Thyroid gland (tissue), 4 donors: ENCODE data around the gene C8B. TPM values are rescaled to one million over a fixed set of nuclear protein-coding genes. Genes with fewer than 3 reads are reported as not detected.
A peak's percentile ranks its signal among the peaks of the same experiment; 100 is the strongest.

ENCODE experiments used
- DNase-seq, 2 donors: peaks; one replicate each; pipeline ENCODE4 v3.0.0-alpha.2; 2019
- H3K27ac ChIP-seq, 3 donors: fragments of 200-600 bp; sonication (generic); 1 replicate in 2 of 3; 2 replicates in 1 of 3; pipeline ENCODE4 v1.5.1; 2016 to 2019; ENCODE audit warnings: mild to moderate bottlenecking in 1 of 3, moderate library complexity in 1 of 3
- H3K27me3 ChIP-seq: fragments of 200-600 bp; sonication (generic); one replicate; pipeline ENCODE4 v1.5.1; 2019
- H3K36me3 ChIP-seq, 2 donors: fragments of 200-600 bp; sonication (generic); one replicate each; pipeline ENCODE4 v1.5.1; 2016 to 2019
- H3K4me1 ChIP-seq, 2 donors: fragments of 200-600 bp; sonication (generic); one replicate each; pipeline ENCODE4 v1.5.1; 2017 to 2019
- H3K4me3 ChIP-seq, 3 donors: fragments of 200-600 bp; sonication (generic); replicated peaks in 1 of 3; 1 replicate in 2 of 3; 2 replicates in 1 of 3; pipeline ENCODE4 v1.5.1; 2016; ENCODE audit warnings: mild to moderate bottlenecking in 1 of 3
- H3K9me3 ChIP-seq: fragments of 200-600 bp; sonication (generic); one replicate; pipeline ENCODE4 v1.5.1; 2017
- CTCF ChIP-seq, 6 experiments: fragments of 200-600 bp in 3 of 6; fragments of 450-650 bp in 3 of 6; sonication (generic) in 3 of 6; IDR thresholded peaks; one replicate each; pipeline ENCODE4 v1.5.1; 2016 to 2019; ENCODE audit warnings: antibody characterized with exemption in 6 of 6, mild to moderate bottlenecking in 2 of 6, inconsistent platforms in 1 of 6, moderate library complexity in 1 of 6
- POLR2A ChIP-seq, 2 donors: fragments of 450-650 bp; IDR thresholded peaks; one replicate each; pipeline ENCODE4 v1.6.1; 2017; ENCODE audit warnings: antibody characterized with exemption in 2 of 2, mild to moderate bottlenecking in 2 of 2, moderate library complexity in 1 of 2
- WGBS, 2 donors: methylation state at CpG; one replicate each; pipeline ENCODE4 v1.1.5; 2017; 5-methylcytosine and 5-hydroxymethylcytosine counted together
- intact Hi-C: fragments of 100-400 bp; cut with DNase I; formaldehyde crosslinking; loops from one replicate; pipeline ENCODE4 v1.15.1; 2023
- total RNA-seq, 4 donors: library from RNA; depleted of rRNA; stranded (reverse); fragments of >200 nt; gene quantifications; one replicate each; pipeline ENCODE4 v1.2.3, GENCODE V29; 2016

C8B gene
- total RNA-seq, 4 donors from 2014 or later, result not detected

- WGBS, 2 donors, result 55% methylated on average over 4 of the region's 4 CpGs
- Histone ChIP-seq H3K4me3 (no peak overlapping the region), H3K36me3 (no peaks in the 10 kb centered on the region), H3K27ac (no peak overlapping the region), H3K9me3 (no peaks in the 10 kb centered on the region), H3K4me1 (peaks cover 0 to 7% of the 10 kb centered on the region in 2 donors), H3K27me3 (no peaks in the 10 kb centered on the region)
- intact Hi-C loops, result no loop called here
- DNase-seq, result peak; percentile 39 to 48
- TF ChIP-seq POLR2A (IDR thresholded peaks at IDR 0.05), result no peak
- no peak for TF ChIP-seq CTCF (IDR thresholded peaks at IDR 0.05)
Observed at GRCh38 chr1:56979986-56980755, 14.4 kb upstream of the C8B start.

DNA sequence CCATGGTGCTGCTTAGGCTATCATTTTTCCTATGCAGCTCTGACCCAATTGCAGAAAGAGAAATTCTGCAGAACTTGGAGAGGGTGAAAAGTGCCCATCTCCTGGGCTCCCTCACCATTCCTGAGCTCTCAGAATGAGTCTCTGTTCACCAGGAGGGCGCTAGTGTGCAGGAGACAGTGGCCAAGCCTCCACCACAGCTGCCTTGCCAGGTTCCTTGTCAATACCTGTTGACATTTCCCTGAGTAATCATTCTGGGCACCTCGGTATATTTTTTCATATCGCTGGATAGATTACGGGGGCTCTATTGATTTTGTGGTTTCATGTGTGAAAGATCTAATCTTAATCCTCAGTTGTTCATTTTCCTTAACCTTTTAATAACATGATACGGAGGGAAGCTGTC is 13.0 kb upstream of the C8B start:
- Histone ChIP-seq H3K4me3 (no peak overlapping the region), H3K27me3 (no peaks in the 10 kb centered on the region), H3K9me3 (no peaks in the 10 kb centered on the region), H3K27ac (no peak overlapping the region), H3K36me3 (no peaks in the 10 kb centered on the region), H3K4me1 (peaks cover 0 to 7% of the 10 kb centered on the region in 2 donors)
- WGBS, 2 donors, result 88 to 91% methylated on average over 5 of the region's 5 CpGs
- DNase-seq, result no peak
- no peak for TF ChIP-seq POLR2A (IDR thresholded peaks at IDR 0.05)
- TF ChIP-seq CTCF (IDR thresholded peaks at IDR 0.05), result no peak
- intact Hi-C loops, result no loop called here

DNA sequence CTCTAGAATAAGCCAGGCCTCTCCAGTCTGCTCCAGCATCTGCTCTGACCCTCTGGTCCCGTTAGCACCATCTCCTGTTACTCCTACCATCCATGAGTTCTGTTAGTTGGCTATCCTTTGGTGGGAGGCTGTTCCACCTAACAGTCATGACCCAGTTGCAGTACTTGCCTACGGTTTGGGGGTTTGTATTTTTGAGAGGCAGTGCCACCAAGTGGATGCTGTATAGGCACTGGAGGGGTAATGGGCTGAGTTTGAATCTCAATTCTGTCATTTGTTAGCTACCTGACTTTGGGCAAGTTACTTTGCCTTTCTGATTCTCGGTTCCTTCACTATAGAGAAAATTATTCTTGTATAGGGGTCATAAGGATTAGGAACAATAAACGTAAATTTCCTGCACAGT is 12.1 kb upstream of the C8B start:
- DNase-seq, result no peak
- H3K4me3 ChIP-seq, result no peak overlapping the region
- intact Hi-C loops, result no loop called here
- no peaks in the 10 kb centered on the region for H3K36me3 ChIP-seq
- TF ChIP-seq POLR2A (IDR thresholded peaks at IDR 0.05) (no peak), CTCF (IDR thresholded peaks at IDR 0.05) (no peak)
- H3K27me3 ChIP-seq, result no peaks in the 10 kb centered on the region
- no peaks in the 10 kb centered on the region for H3K9me3 ChIP-seq
- H3K4me1 ChIP-seq, result peaks cover 0 to 7% of the 10 kb centered on the region in 2 donors
- no peak overlapping the region for H3K27ac ChIP-seq
- 78 to 90% methylated on average over 4 of the region's 4 CpGs for WGBS, 2 donors

DNA sequence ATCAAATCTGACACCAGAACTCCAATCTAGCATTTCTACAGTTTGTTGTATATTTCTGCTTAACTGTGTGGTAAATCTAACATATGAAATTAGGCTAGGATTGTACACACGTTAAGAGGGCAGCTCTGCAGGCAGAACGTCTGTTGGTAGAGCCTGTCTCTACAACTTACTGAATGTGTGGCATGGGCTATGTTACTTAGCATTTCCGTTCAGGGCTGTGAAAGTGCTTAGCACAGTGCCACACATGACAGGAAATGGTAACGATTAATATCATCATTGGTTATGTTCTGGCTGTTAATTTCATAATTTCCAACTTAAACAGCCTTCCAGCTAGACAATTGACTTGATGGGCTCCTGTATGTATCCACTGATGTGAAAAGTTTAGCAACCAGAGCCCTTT is 9.6 kb upstream of the C8B start:
- intact Hi-C loops, result no loop called here
- no peak for DNase-seq
- Histone ChIP-seq H3K4me3 (no peak overlapping the region), H3K36me3 (no peaks in the 10 kb centered on the region), H3K27me3 (no peaks in the 10 kb centered on the region), H3K9me3 (no peaks in the 10 kb centered on the region), H3K4me1 (peaks cover 0 to 7% of the 10 kb centered on the region in 2 donors), H3K27ac (no peak overlapping the region)
- TF ChIP-seq CTCF (IDR thresholded peaks at IDR 0.05) (no peak), POLR2A (IDR thresholded peaks at IDR 0.05) (no peak)
- 77 to 85% methylated on average over 4 of the region's 4 CpGs for whole genome bisulfite sequencing, 2 donors

DNA sequence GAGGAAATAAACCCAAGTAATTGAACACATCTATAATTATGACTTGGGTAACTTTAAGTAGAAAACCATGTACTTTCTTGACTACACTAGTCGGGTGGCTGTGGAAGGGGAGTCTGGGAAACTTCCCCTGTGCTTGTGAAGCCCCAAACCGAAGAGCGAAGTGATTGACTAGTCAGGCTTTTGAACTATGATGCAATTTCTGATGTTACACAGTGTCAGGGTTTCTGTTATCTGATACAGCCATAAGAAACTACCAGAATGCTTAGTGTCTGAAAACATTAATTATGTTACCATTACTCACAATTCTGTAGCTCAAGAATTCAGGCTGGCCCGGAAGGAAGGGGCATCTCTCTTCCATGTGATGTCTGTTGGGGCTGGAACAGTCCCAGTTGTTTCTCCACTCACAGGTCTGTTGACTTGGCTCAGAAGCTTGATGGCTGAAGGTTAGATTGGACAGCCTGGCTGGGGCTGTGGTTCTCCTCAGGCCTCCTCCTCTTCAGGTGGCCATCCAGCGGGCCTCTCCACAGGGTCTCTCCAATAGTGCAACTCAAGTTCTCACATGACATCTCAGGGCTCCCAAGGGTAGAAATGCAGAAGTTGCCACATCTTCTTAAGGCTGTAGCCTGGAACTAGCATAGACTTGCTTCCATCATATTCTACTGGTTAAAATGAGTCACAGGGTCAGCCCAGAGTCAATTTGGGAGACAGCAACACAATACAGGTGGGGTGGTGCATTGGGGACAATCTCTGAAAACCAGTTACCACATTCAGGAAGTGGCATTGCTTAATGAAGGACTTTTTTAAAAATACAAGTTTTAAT is 8.3 kb upstream of the C8B start:
- H3K36me3 ChIP-seq, result no peaks in the 10 kb centered on the region
- H3K9me3 ChIP-seq, result no peaks in the 10 kb centered on the region
- no peak overlapping the region for H3K4me3 ChIP-seq
- TF ChIP-seq CTCF (IDR thresholded peaks at IDR 0.05) (no peak), POLR2A (IDR thresholded peaks at IDR 0.05) (no peak)
- intact Hi-C loops, result no loop called here
- WGBS, 2 donors, result 86 to 91% methylated on average over 5 of the region's 5 CpGs
- no peak for DNase-seq
- no peak overlapping the region for H3K27ac ChIP-seq
- H3K4me1 ChIP-seq, result no peaks in the 10 kb centered on the region
- no peaks in the 10 kb centered on the region for H3K27me3 ChIP-seq
